Neural progenitor cell (in vitro differentiated cells): Measurements from ENCODE around the gene DNAJC22.

ENCODE experiments used
- CTCF ChIP-seq: fragments of 200-600 bp; sonication (generic); IDR thresholded peaks from 2 replicates; pipeline ENCODE4 v1.5.1; 2017; ENCODE audit warnings: antibody characterized with exemption, mild to moderate bottlenecking
- EZH2 ChIP-seq: fragments of 200-600 bp; sonication (generic); IDR thresholded peaks from 2 replicates; pipeline ENCODE4 v1.6.1; 2017; ENCODE audit warnings: antibody characterized with exemption, mild to moderate bottlenecking, moderate library complexity

DNA sequence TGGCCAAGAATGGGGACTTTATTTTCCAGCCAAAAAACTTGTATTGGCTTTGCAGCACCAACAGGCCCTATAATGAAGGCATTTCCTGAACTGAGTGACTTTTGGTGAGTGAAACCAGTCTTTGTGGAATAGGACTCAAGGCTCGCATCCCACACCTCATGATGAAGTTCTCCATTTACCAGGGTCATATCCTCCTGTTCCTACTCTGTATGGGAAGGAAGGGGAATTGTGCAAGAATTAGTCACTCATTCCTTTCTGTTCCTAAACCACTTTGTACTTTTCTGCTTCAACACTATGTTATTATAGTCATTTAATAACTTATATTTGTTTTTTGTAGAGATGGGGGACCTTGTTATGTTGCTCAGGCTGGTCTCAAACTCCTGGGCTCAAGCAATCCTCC, 18.3 kb downstream of the DNAJC22 start:
- no peak for TF ChIP-seq CTCF
- TF ChIP-seq EZH2: no peak
